ENCODE measurements around the gene SAMD7.

The SAMD7 gene

GRCh38 chr3:169886671-169887070, 24.7 kb upstream of the SAMD7 start:
- no peak overlapping the region for H3K4me3 ChIP-seq (ENCODE audit: low read depth, low read length)
- no peak for TF ChIP-seq CTCF (IDR thresholded peaks at IDR 0.05; ENCODE audit: low read depth, low read length, missing control alignments)
- DNase-seq (ENCODE audit: low read depth) = peak; percentile 46
- in situ Hi-C loops (cut with HindIII; ENCODE audit: low sequenced_read_pairs) = no loop called here

GRCh38 chr3:169891886-169892285, 19.5 kb upstream of the SAMD7 start:
- no peak for TF ChIP-seq CTCF (IDR thresholded peaks at IDR 0.05; ENCODE audit: low read depth, low read length, missing control alignments)
- in situ Hi-C loops (cut with HindIII; ENCODE audit: low sequenced_read_pairs) = no loop called here
- H3K4me3 ChIP-seq (ENCODE audit: low read depth, low read length) = no peak overlapping the region
- DNase-seq (ENCODE audit: low read depth) = no peak

GRCh38 chr3:169894110-169894509, 17.3 kb upstream of the SAMD7 start:
- DNase-seq (ENCODE audit: low read depth) = no peak
- H3K4me3 ChIP-seq (ENCODE audit: low read depth, low read length) = no peak overlapping the region
- in situ Hi-C loops (cut with HindIII; ENCODE audit: low sequenced_read_pairs) = no loop called here
- TF ChIP-seq CTCF (IDR thresholded peaks at IDR 0.05; ENCODE audit: low read depth, low read length, missing control alignments) = no peak

- H3K4me3 ChIP-seq (ENCODE audit: low read depth, low read length) = no peak overlapping the region
- DNase-seq (ENCODE audit: low read depth) = no peak
- in situ Hi-C loops (cut with HindIII; ENCODE audit: low sequenced_read_pairs) = no loop called here
- no peak for TF ChIP-seq CTCF (IDR thresholded peaks at IDR 0.05; ENCODE audit: low read depth, low read length, missing control alignments)
Observed at GRCh38 chr3:169895072-169895471, 16.3 kb upstream of the SAMD7 start.

GRCh38 chr3:169897284-169897683, 14.1 kb upstream of the SAMD7 start:
- no peak for DNase-seq (ENCODE audit: low read depth)
- TF ChIP-seq CTCF (IDR thresholded peaks at IDR 0.05; ENCODE audit: low read depth, low read length, missing control alignments) = no peak
- in situ Hi-C loops (cut with HindIII; ENCODE audit: low sequenced_read_pairs) = no loop called here
- H3K4me3 ChIP-seq (ENCODE audit: low read depth, low read length) = no peak overlapping the region

- TF ChIP-seq CTCF (IDR thresholded peaks at IDR 0.05; ENCODE audit: low read depth, low read length, missing control alignments) = no peak
- in situ Hi-C loops (cut with HindIII; ENCODE audit: low sequenced_read_pairs) = no loop called here
- H3K4me3 ChIP-seq (ENCODE audit: low read depth, low read length) = no peak overlapping the region
- DNase-seq (ENCODE audit: low read depth) = no peak
Observed at GRCh38 chr3:169901453-169901852, 9.9 kb upstream of the SAMD7 start.

GRCh38 chr3:169905404-169905803, 6.0 kb upstream of the SAMD7 start:
- no peak for TF ChIP-seq CTCF (IDR thresholded peaks at IDR 0.05; ENCODE audit: low read depth, low read length, missing control alignments)
- in situ Hi-C loops (cut with HindIII; ENCODE audit: low sequenced_read_pairs) = no loop called here
- no peak overlapping the region for H3K4me3 ChIP-seq (ENCODE audit: low read depth, low read length)
- no peak for DNase-seq (ENCODE audit: low read depth)
